Measurements from ENCODE around the gene BCAS4. TPM values are rescaled to one million over a fixed set of nuclear protein-coding genes. Genes with fewer than 3 reads are reported as not detected.
A peak's percentile ranks its signal among the peaks of the same experiment; 100 is the strongest.

BCAS4 gene
- total RNA-seq, 1 experiment from 2014 or later: 25.8 TPM

DNA sequence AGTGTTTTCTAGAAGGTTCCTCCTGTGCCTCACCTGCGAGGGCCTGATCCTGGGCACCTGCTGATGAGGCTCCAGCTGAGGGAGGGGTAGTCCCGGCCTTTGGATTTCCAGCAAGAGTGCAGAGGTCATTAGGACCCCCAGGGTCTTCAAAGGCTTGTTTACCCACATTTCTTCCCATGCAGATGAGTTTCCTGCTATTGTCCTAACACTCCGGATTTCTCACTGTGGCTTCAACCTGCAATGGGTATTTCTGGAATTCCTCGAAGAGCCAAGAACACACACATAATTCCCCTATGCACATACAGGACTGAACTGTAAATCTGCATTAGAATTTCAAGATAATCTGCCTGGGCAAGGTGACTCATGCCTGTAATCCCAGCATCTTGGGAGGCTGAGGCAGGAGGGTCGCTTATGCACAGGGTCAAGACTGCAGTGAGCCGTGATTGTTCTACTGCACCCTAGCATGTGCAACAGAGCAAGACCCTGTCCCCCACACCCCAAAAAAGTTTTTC, 82.4 kb downstream of the BCAS4 start:
- no peak for DNase-seq (ENCODE audit: low spot score)
- Mint-ChIP-seq H3K27ac (peak overlapping the region; percentile 57), H3K4me3 (no peak overlapping the region), H3K27me3 (ENCODE audit: low read depth) (no peaks in the 10 kb centered on the region), H3K4me1 (peaks cover 19% of the 10 kb centered on the region), H3K36me3 (peaks cover 15% of the 10 kb centered on the region), H3K9me3 (no peaks in the 10 kb centered on the region)
- TF ChIP-seq, protein P1, sequence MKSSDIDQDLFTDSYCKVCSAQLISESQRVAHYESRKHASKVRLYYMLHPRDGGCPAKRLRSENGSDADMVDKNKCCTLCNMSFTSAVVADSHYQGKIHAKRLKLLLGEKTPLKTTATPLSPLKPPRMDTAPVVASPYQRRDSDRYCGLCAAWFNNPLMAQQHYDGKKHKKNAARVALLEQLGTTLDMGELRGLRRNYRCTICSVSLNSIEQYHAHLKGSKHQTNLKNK (CRISPR knock-in tag; IDR thresholded peaks at IDR 0.05): no peak
- TF ChIP-seq, protein P2, sequence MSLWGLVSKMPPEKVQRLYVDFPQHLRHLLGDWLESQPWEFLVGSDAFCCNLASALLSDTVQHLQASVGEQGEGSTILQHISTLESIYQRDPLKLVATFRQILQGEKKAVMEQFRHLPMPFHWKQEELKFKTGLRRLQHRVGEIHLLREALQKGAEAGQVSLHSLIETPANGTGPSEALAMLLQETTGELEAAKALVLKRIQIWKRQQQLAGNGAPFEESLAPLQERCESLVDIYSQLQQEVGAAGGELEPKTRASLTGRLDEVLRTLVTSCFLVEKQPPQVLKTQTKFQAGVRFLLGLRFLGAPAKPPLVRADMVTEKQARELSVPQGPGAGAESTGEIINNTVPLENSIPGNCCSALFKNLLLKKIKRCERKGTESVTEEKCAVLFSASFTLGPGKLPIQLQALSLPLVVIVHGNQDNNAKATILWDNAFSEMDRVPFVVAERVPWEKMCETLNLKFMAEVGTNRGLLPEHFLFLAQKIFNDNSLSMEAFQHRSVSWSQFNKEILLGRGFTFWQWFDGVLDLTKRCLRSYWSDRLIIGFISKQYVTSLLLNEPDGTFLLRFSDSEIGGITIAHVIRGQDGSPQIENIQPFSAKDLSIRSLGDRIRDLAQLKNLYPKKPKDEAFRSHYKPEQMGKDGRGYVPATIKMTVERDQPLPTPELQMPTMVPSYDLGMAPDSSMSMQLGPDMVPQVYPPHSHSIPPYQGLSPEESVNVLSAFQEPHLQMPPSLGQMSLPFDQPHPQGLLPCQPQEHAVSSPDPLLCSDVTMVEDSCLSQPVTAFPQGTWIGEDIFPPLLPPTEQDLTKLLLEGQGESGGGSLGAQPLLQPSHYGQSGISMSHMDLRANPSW (CRISPR knock-in tag; conservative IDR thresholded peaks at IDR 0.05; ENCODE audit: low read depth): no peak
- TF ChIP-seq, protein P3, sequence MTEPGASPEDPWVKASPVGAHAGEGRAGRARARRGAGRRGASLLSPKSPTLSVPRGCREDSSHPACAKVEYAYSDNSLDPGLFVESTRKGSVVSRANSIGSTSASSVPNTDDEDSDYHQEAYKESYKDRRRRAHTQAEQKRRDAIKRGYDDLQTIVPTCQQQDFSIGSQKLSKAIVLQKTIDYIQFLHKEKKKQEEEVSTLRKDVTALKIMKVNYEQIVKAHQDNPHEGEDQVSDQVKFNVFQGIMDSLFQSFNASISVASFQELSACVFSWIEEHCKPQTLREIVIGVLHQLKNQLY (CRISPR knock-in tag; IDR thresholded peaks at IDR 0.05): no peak
- no peak for TF ChIP-seq ZSCAN18 (CRISPR knock-in tag; IDR thresholded peaks at IDR 0.05)
- no peak for TF ChIP-seq NFE2L1 (CRISPR knock-in tag; IDR thresholded peaks at IDR 0.05)
- TF ChIP-seq, protein P4, sequence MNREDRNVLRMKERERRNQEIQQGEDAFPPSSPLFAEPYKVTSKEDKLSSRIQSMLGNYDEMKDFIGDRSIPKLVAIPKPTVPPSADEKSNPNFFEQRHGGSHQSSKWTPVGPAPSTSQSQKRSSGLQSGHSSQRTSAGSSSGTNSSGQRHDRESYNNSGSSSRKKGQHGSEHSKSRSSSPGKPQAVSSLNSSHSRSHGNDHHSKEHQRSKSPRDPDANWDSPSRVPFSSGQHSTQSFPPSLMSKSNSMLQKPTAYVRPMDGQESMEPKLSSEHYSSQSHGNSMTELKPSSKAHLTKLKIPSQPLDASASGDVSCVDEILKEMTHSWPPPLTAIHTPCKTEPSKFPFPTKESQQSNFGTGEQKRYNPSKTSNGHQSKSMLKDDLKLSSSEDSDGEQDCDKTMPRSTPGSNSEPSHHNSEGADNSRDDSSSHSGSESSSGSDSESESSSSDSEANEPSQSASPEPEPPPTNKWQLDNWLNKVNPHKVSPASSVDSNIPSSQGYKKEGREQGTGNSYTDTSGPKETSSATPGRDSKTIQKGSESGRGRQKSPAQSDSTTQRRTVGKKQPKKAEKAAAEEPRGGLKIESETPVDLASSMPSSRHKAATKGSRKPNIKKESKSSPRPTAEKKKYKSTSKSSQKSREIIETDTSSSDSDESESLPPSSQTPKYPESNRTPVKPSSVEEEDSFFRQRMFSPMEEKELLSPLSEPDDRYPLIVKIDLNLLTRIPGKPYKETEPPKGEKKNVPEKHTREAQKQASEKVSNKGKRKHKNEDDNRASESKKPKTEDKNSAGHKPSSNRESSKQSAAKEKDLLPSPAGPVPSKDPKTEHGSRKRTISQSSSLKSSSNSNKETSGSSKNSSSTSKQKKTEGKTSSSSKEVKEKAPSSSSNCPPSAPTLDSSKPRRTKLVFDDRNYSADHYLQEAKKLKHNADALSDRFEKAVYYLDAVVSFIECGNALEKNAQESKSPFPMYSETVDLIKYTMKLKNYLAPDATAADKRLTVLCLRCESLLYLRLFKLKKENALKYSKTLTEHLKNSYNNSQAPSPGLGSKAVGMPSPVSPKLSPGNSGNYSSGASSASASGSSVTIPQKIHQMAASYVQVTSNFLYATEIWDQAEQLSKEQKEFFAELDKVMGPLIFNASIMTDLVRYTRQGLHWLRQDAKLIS (CRISPR knock-in tag; IDR thresholded peaks at IDR 0.05; ENCODE audit: borderline replicate concordance): no peak
- TF ChIP-seq, protein P5, sequence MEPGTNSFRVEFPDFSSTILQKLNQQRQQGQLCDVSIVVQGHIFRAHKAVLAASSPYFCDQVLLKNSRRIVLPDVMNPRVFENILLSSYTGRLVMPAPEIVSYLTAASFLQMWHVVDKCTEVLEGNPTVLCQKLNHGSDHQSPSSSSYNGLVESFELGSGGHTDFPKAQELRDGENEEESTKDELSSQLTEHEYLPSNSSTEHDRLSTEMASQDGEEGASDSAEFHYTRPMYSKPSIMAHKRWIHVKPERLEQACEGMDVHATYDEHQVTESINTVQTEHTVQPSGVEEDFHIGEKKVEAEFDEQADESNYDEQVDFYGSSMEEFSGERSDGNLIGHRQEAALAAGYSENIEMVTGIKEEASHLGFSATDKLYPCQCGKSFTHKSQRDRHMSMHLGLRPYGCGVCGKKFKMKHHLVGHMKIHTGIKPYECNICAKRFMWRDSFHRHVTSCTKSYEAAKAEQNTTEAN (CRISPR knock-in tag; IDR thresholded peaks at IDR 0.05): no peak
- TF ChIP-seq, protein P6, sequence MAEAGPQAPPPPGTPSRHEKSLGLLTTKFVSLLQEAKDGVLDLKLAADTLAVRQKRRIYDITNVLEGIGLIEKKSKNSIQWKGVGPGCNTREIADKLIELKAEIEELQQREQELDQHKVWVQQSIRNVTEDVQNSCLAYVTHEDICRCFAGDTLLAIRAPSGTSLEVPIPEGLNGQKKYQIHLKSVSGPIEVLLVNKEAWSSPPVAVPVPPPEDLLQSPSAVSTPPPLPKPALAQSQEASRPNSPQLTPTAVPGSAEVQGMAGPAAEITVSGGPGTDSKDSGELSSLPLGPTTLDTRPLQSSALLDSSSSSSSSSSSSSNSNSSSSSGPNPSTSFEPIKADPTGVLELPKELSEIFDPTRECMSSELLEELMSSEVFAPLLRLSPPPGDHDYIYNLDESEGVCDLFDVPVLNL (CRISPR knock-in tag; IDR thresholded peaks at IDR 0.05; ENCODE audit: borderline replicate concordance, low read depth): no peak
- TF ChIP-seq ZNF281 (CRISPR knock-in tag; IDR thresholded peaks at IDR 0.05): no peak
- TF ChIP-seq RELA (CRISPR knock-in tag; IDR thresholded peaks at IDR 0.05; ENCODE audit: borderline replicate concordance): no peak
- TF ChIP-seq SP1 (CRISPR knock-in tag; conservative IDR thresholded peaks at IDR 0.05): no peak
- no peak for TF ChIP-seq SOX15 (CRISPR knock-in tag; IDR thresholded peaks at IDR 0.05)
- TF ChIP-seq, protein P7, sequence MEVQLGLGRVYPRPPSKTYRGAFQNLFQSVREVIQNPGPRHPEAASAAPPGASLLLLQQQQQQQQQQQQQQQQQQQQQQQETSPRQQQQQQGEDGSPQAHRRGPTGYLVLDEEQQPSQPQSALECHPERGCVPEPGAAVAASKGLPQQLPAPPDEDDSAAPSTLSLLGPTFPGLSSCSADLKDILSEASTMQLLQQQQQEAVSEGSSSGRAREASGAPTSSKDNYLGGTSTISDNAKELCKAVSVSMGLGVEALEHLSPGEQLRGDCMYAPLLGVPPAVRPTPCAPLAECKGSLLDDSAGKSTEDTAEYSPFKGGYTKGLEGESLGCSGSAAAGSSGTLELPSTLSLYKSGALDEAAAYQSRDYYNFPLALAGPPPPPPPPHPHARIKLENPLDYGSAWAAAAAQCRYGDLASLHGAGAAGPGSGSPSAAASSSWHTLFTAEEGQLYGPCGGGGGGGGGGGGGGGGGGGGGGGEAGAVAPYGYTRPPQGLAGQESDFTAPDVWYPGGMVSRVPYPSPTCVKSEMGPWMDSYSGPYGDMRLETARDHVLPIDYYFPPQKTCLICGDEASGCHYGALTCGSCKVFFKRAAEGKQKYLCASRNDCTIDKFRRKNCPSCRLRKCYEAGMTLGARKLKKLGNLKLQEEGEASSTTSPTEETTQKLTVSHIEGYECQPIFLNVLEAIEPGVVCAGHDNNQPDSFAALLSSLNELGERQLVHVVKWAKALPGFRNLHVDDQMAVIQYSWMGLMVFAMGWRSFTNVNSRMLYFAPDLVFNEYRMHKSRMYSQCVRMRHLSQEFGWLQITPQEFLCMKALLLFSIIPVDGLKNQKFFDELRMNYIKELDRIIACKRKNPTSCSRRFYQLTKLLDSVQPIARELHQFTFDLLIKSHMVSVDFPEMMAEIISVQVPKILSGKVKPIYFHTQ (CRISPR knock-in tag; IDR thresholded peaks at IDR 0.05): no peak
- TF ChIP-seq NFYB (CRISPR knock-in tag; conservative IDR thresholded peaks at IDR 0.05; ENCODE audit: low read depth): no peak
- TF ChIP-seq EMX1 (CRISPR knock-in tag; IDR thresholded peaks at IDR 0.05): no peak
- no peak for TF ChIP-seq ZNF396 (CRISPR knock-in tag; IDR thresholded peaks at IDR 0.05; ENCODE audit: borderline replicate concordance)
- ATAC-seq: no peak; the same call in 1 of the 2 replicates
- ChIA-PET CTCF (no interaction called here), POLR2A (interaction anchor here (0.6 kb wide), 1 partner anchor 118 kb away, joined by 3 read pairs; no protein-coding TSS in a partner anchor)
